Heart left ventricle (tissue), 16 donors: ENCODE data around the gene LIPC. TPM values are rescaled to one million over a fixed set of nuclear protein-coding genes. Genes with fewer than 3 reads are reported as not detected.

ENCODE experiments used
- ATAC-seq, 4 donors: fragments of 200-7000 bp; cut with Tn5 transposase; one replicate each; pipeline ENCODE4 v1.9.1; 2020 to 2022; ENCODE audit warnings: moderate library complexity in 4 of 4, mild to moderate bottlenecking in 3 of 4, moderate number of reproducible peaks in 1 of 4
- DNase-seq, 5 donors: peaks; one replicate each; pipeline ENCODE4 v3.0.0-alpha.2; 2020
- H3K27ac ChIP-seq, 12 donors: fragments of 200-600 bp; sonication (generic) in 4 of 12; one replicate each; pipeline versions ENCODE4 v1.5.0 to v1.8.0; 2016 to 2022; ENCODE audit warnings: mild to moderate bottlenecking in 2 of 12
- H3K27me3 ChIP-seq, 9 donors: fragments of 200-600 bp; sonication (generic) in 2 of 9; one replicate each; pipeline versions ENCODE4 v1.5.1 to v1.8.0; 2016 to 2022; ENCODE audit warnings: mild to moderate bottlenecking in 3 of 9
- H3K36me3 ChIP-seq, 9 donors: fragments of 200-600 bp; sonication (generic) in 2 of 9; one replicate each; pipeline versions ENCODE4 v1.5.0 to v1.8.0; 2018 to 2022; ENCODE audit warnings: mild to moderate bottlenecking in 2 of 9
- H3K4me1 ChIP-seq, 12 donors: fragments of 200-600 bp; sonication (generic) in 4 of 12; one replicate each; pipeline versions ENCODE4 v1.5.0 to v1.8.0; 2016 to 2022; ENCODE audit warnings: mild to moderate bottlenecking in 3 of 12
- H3K4me3 ChIP-seq, 12 donors: fragments of 200-600 bp; sonication (generic) in 4 of 12; one replicate each; pipeline versions ENCODE4 v1.5.0 to v1.8.0; 2017 to 2022; ENCODE audit warnings: mild to moderate bottlenecking in 9 of 12, moderate library complexity in 4 of 12
- H3K9me3 ChIP-seq, 12 donors: fragments of 200-600 bp; sonication (generic) in 4 of 12; one replicate each; pipeline versions ENCODE4 v1.5.0 to v1.8.0; 2016 to 2022; ENCODE audit warnings: mild to moderate bottlenecking in 1 of 12
- POLR2A ChIP-seq, 2 donors: fragments of 450-650 bp; IDR thresholded peaks; one replicate each; pipeline ENCODE4 v1.6.1; 2017; ENCODE audit warnings: antibody characterized with exemption in 2 of 2, mild to moderate bottlenecking in 2 of 2, moderate library complexity in 2 of 2
- WGBS, 4 donors: extraction: QIAGEN DNeasy Blood & Tissue Kit in 2 of 4; methylation state at CpG; one replicate each; pipeline versions ENCODE4 v1.1.5 to v1.1.7; 2013 to 2018; 5-methylcytosine and 5-hydroxymethylcytosine counted together
- intact Hi-C, 10 donors: fragments of 100-400 bp; cut with DNase I; formaldehyde crosslinking; loops; one replicate each; pipeline versions ENCODE4 v1.11.1 to v1.14.2; 2022
- polyA plus RNA-seq, 2 donors: library from polyadenylated mRNA; stranded (reverse); fragments of 200-250 nt; gene quantifications; one replicate each; pipeline ENCODE4 v1.2.3, GENCODE V29; 2013
- total RNA-seq, 9 donors: library from RNA; depleted of rRNA in 2 of 9; stranded (reverse); fragments of >200 nt in 2 of 9; fragmentation: NEBNext Ultra II Directional in 3 of 9; extraction: Animal tissue kit (Norgen Biotek cat#: 25700) in 3 of 9; gene quantifications; one replicate each; pipeline versions ENCODE4 v1.1.0 to v1.2.4, GENCODE V29; 2016 to 2023
- TF ChIP-seq, protein P1 (sequence below), 12 donors: fragments of 200-600 bp; sonication (generic) in 4 of 12; IDR thresholded peaks; one replicate each; pipeline versions ENCODE4 v1.5.0 to v1.8.0; 2018 to 2022; ENCODE audit warnings: antibody characterized with exemption in 12 of 12, mild to moderate bottlenecking in 5 of 12
- donor health status: ischemic (EF 13 %, LVEDD 7.1; RV severe dilation, severe dysfunction).
- donor health status: healthy with polysubstance abuse.
- donor health status: DM: no; HTN: yes; CAD: no.
- donor health status: DM: no; HTN: no; CAD: no.
- donor health status: ischemic (EF 25% LVEDD 6.9; RV normal size, moderate dysfunction).
- donor health status: ischemic (EF 25% LVEDD 5.7; RV mildly dilated, moderate dysfunction).
- donor health status: healthy.
- donor health status: DM: yes; HTN: yes; CAD: no.
- donor health status: ischemic (EF 35%, LVEDD 5.7; RV mildly dilated, moderate dysfunction).
- donor health status: nonischemic (EF 11% LVEDD 7.7; RV severe dilation, severe dysfunction).
- donor health status: DM: yes; HTN: yes; CAD: no.
- donor health status: PGD.
- donor health status: ischemic (EF 29% LVEDD 5.4; RV normal size, mild dysfunction).
- donor health status: nonischemic (EF 23%, LVEDD 6.1; RV moderate dilation, normal function).

The LIPC gene
- total and polyA plus RNA-seq, 11 donors, result 0.10 to 1.4 (median 0.55) TPM; not detected in 1

DNA sequence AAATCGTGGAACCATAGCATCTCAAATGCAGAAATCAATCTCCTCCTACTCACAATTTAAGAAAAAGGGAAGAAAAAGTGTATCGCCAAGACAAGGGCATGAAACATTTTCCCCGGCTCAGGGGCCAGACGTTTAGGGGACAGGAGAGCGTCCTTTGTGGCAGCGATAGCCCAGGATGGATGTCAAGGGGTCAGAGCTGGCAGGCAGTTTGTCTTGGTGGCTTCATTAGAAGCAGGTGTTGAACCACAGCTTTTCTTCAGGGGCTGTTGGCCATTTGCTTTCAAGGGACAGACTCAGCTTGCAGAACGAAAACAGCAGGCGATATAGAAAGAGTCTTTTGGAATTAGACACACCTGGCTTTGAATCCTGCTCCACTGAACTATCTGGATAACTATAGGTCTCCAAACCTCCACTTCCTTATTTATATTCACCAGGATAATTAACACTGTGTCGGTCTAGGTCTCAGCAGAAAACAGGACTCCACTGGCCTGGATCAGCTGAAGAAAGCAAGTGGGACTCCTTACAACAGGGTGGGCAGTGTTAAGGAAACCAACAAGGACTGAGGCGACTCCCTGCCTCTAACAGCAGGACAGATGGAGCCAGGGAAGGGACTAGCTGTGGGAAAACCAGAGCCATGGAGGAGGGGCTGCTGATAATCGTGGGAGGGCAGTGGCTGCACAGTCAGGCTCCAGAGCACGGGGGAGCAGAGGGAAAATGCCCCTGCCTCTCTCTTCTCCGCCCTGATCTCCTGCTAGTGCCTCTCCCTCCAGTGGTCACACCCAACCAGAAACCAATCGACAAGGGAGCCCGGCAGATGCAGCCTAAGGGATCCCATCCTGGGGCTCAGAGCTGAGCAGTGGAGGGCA is 123.6 kb downstream of the LIPC start:
- ATAC-seq, result peak in 2 of 4 donors; percentile 13 to 32
- no peak for DNase-seq
- Histone ChIP-seq H3K4me3 (no peak overlapping the region), H3K36me3 (no peaks in the 10 kb centered on the region), H3K4me1 (peaks cover 0 to 19% (median 0%) of the 10 kb centered on the region in 12 donors), H3K27me3 (no peaks in the 10 kb centered on the region), H3K27ac (no peak overlapping the region), H3K9me3 (no peaks in the 10 kb centered on the region)
- TF ChIP-seq, protein P1, sequence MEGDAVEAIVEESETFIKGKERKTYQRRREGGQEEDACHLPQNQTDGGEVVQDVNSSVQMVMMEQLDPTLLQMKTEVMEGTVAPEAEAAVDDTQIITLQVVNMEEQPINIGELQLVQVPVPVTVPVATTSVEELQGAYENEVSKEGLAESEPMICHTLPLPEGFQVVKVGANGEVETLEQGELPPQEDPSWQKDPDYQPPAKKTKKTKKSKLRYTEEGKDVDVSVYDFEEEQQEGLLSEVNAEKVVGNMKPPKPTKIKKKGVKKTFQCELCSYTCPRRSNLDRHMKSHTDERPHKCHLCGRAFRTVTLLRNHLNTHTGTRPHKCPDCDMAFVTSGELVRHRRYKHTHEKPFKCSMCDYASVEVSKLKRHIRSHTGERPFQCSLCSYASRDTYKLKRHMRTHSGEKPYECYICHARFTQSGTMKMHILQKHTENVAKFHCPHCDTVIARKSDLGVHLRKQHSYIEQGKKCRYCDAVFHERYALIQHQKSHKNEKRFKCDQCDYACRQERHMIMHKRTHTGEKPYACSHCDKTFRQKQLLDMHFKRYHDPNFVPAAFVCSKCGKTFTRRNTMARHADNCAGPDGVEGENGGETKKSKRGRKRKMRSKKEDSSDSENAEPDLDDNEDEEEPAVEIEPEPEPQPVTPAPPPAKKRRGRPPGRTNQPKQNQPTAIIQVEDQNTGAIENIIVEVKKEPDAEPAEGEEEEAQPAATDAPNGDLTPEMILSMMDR (IDR thresholded peaks at IDR 0.05), result no peak
- no peak for TF ChIP-seq POLR2A (IDR thresholded peaks at IDR 0.05)
- WGBS, 4 donors, result 75 to 77% (median 76%) methylated on average over 15 of the region's 15 CpGs
- intact Hi-C loops, result no loop called here

DNA sequence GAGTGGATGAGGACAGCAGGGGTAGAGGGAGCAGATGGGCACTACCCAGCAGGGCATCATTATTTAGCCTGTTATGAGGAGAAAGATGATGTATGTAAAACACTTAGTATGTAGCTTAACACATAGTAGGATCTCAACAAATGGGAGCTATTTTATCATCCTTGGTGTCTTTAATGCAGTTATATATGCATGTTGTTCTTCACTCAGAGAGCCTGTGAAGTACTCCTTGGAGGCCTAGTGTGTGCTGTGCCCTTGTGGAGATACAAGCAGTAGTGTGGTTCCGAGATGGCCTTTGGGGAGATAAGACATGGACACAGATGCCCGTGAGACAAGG is 124.2 kb downstream of the LIPC start:
- intact Hi-C loops, result no loop called here

DNA sequence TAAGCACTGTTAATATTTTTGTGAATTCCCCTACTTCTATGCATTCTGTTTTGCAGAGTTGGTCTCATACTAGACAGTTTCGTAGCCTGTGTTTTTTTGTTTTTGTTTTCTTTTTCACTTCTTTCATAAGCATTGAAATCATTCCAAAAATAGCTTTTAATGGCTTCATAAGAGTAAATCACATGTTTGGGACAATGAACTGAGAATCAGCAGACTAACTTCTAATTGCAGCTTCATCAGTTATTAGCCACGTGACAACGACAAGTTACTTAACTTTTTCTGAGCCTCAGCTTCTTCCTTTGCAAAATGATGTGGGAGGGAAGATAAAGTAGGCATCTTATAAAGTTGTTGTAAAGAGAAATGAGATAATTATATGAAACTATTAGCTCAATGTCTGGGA is 124.8 kb downstream of the LIPC start:
- no peaks in the 10 kb centered on the region for H3K27me3 ChIP-seq
- no peaks in the 10 kb centered on the region for H3K9me3 ChIP-seq
- H3K4me3 ChIP-seq, result no peak overlapping the region
- peaks cover 0 to 19% (median 0%) of the 10 kb centered on the region in 12 donors for H3K4me1 ChIP-seq
- intact Hi-C loops, result no loop called here
- DNase-seq, result no peak
- no peaks in the 10 kb centered on the region for H3K36me3 ChIP-seq
- TF ChIP-seq POLR2A (IDR thresholded peaks at IDR 0.05), result no peak
- TF ChIP-seq, protein P1 (IDR thresholded peaks at IDR 0.05), result no peak
- no peak for ATAC-seq
- WGBS, 4 donors, result 54 to 76% (median 63%) methylated on average over 3 of the region's 3 CpGs
- no peak overlapping the region for H3K27ac ChIP-seq

More for the DNA sequence above, 124.2 kb downstream of the LIPC start:
- Histone ChIP-seq H3K9me3 (no peaks in the 10 kb centered on the region), H3K27ac (no peak overlapping the region), H3K36me3 (no peaks in the 10 kb centered on the region), H3K4me3 (no peak overlapping the region), H3K4me1 (peaks cover 0 to 19% (median 0%) of the 10 kb centered on the region in 12 donors), H3K27me3 (no peaks in the 10 kb centered on the region)
- WGBS, 4 donors, result 73 to 85% (median 75%) methylated on average over 2 of the region's 2 CpGs
- TF ChIP-seq, protein P1 (IDR thresholded peaks at IDR 0.05), result no peak
- no peak for TF ChIP-seq POLR2A (IDR thresholded peaks at IDR 0.05)
- ATAC-seq (no peak), DNase-seq (no peak)

DNA sequence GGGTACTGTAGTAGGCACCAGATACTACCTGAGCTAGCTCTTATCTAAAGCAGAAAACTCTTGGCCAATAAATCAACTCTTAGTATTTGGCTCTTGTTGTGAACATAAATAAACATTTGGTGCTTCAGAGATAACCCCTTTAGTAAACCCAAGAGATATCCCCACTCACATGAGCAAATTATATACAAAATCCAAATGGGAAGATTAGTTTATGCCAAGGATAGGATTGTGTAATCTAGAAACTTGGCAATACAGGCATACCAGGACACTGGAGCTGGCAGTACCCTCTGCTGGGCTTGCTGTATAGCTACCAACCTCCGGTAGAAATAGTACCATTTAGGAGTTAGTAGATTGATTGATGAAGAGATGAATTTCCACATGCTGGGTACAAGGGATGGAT is 127.0 kb downstream of the LIPC start:
- Histone ChIP-seq H3K4me3 (no peak overlapping the region), H3K4me1 (peaks cover 0 to 11% (median 0%) of the 10 kb centered on the region in 12 donors), H3K27me3 (no peaks in the 10 kb centered on the region), H3K27ac (no peak overlapping the region), H3K36me3 (no peaks in the 10 kb centered on the region), H3K9me3 (no peaks in the 10 kb centered on the region)
- 75 to 100% (median 91%) methylated on average over 1 of the region's 1 CpG for WGBS, 4 donors
- DNase-seq, result no peak
- intact Hi-C loops, result no loop called here
- no peak for TF ChIP-seq POLR2A (IDR thresholded peaks at IDR 0.05)
- TF ChIP-seq, protein P1 (IDR thresholded peaks at IDR 0.05), result no peak
- ATAC-seq, result no peak
